ENCODE measurements around the gene MAP1S.

The MAP1S gene

GRCh38 chr19:17748884-17749638 lies 29.8 kb downstream of the MAP1S start:
- H3K4me3 ChIP-seq (replicated peaks; ENCODE audit: insufficient read depth, low read length), result no peak overlapping the region
- no peak for DNase-seq (ENCODE audit: low read depth in 1 of 2, low spot score in 1 of 2)
- TF ChIP-seq GABPA (IDR thresholded peaks at IDR 0.05; ENCODE audit: low read depth) (no peak), CTCF (IDR thresholded peaks at IDR 0.05; ENCODE audit: insufficient read depth, low read length) (no peak), REST (IDR thresholded peaks at IDR 0.05; ENCODE audit: insufficient replicate concordance, low read depth) (no peak), SPI1 (IDR thresholded peaks at IDR 0.05; ENCODE audit: borderline replicate concordance, low read depth) (no peak), POLR2AphosphoS5 (IDR thresholded peaks at IDR 0.05; ENCODE audit: low read depth) (no peak)
- no peak overlapping the region for H3K27ac ChIP-seq (replicated peaks)
- H3K27me3 ChIP-seq (ENCODE audit: insufficient read depth, poor library complexity, severe bottlenecking), result no peaks in the 10 kb centered on the region

GRCh38 chr19:17749912-17750317 lies 30.6 kb downstream of the MAP1S start:
- TF ChIP-seq REST (IDR thresholded peaks at IDR 0.05; ENCODE audit: insufficient replicate concordance, low read depth), result no peak
- Histone ChIP-seq H3K4me3 (replicated peaks; ENCODE audit: insufficient read depth, low read length) (no peak overlapping the region), H3K27ac (replicated peaks) (peak overlapping the region; percentile 88), H3K27me3 (ENCODE audit: insufficient read depth, poor library complexity, severe bottlenecking) (no peaks in the 10 kb centered on the region)
- peak in 1 of 2 experiments; percentile 17 for DNase-seq (ENCODE audit: low read depth in 1 of 2, low spot score in 1 of 2)

- H3K27me3 ChIP-seq (ENCODE audit: insufficient read depth, poor library complexity, severe bottlenecking), result no peaks in the 10 kb centered on the region
- TF ChIP-seq POLR2AphosphoS5 (IDR thresholded peaks at IDR 0.05; ENCODE audit: low read depth), result peak; percentile 87
- TF ChIP-seq CTCF (IDR thresholded peaks at IDR 0.05; ENCODE audit: insufficient read depth, low read length), result no peak
- peak; percentile 39 for TF ChIP-seq REST (IDR thresholded peaks at IDR 0.05; ENCODE audit: insufficient replicate concordance, low read depth)
- 0 out of 2 replicates have a peak, but pooled peaks have one; percentile 48 for TF ChIP-seq GABPA (IDR thresholded peaks at IDR 0.05; ENCODE audit: low read depth)
- TF ChIP-seq SPI1 (IDR thresholded peaks at IDR 0.05; ENCODE audit: borderline replicate concordance, low read depth), result no peak; the same call in 1 of the 2 replicates
- DNase-seq (ENCODE audit: low read depth in 1 of 2, low spot score in 1 of 2), result peak; percentile 90 to 93
- peak within 1 kb of the TSS; percentile 88 for H3K27ac ChIP-seq (replicated peaks)
- H3K4me3 ChIP-seq (replicated peaks; ENCODE audit: insufficient read depth, low read length), result peak within 1 kb of the TSS; percentile 58
These were observed 32.0 kb downstream of the MAP1S start, which contains the start of gene FCHO1 for GRCh38 chr19:17751103-17751911. Gene FCHO1 (plus strand): TSS chr19:17751477. CDS start chr19:17755165, 3,688 bp downstream.

Measured in HL-60 (cell line).